ENCODE measurements around the gene NTRK3.

Gene NTRK3

GRCh38 chr15:88020806-88021205, 235.7 kb downstream of the NTRK3 start:
- DNase-seq = no peak

- DNase-seq = no peak
Observed at GRCh38 chr15:88019656-88020055, 236.9 kb downstream of the NTRK3 start.

- no peak for DNase-seq
Observed at GRCh38 chr15:88018869-88019641, 237.5 kb downstream of the NTRK3 start.

- no peak for DNase-seq
Observed at GRCh38 chr15:88017753-88018152, 238.8 kb downstream of the NTRK3 start.

- no peak for DNase-seq
Observed at GRCh38 chr15:88016406-88016805, 240.1 kb downstream of the NTRK3 start.

- DNase-seq = no peak
Observed at GRCh38 chr15:88015228-88015860, 241.2 kb downstream of the NTRK3 start.

GRCh38 chr15:88014454-88015160, 241.9 kb downstream of the NTRK3 start:
- DNase-seq = no peak

GRCh38 chr15:88013111-88013510, 243.4 kb downstream of the NTRK3 start:
- no peak for DNase-seq

- no peak for DNase-seq
Observed at GRCh38 chr15:88012688-88013087, 243.9 kb downstream of the NTRK3 start.

GRCh38 chr15:88012233-88012632, 244.3 kb downstream of the NTRK3 start:
- DNase-seq = no peak

GRCh38 chr15:88011533-88011932, 245.0 kb downstream of the NTRK3 start:
- DNase-seq = no peak

- DNase-seq = no peak
Observed at GRCh38 chr15:88006146-88006545, 250.4 kb downstream of the NTRK3 start.

- DNase-seq = no peak
Observed at GRCh38 chr15:88004399-88004798, 252.1 kb downstream of the NTRK3 start.

- DNase-seq = no peak
Observed at GRCh38 chr15:88003541-88004327, 252.8 kb downstream of the NTRK3 start.

- DNase-seq = no peak
Observed at GRCh38 chr15:88002706-88003105, 253.8 kb downstream of the NTRK3 start.

- DNase-seq = no peak
Observed at GRCh38 chr15:87998630-87999029, 257.9 kb downstream of the NTRK3 start.

- DNase-seq = no peak
Observed at GRCh38 chr15:87986776-87987175, 269.8 kb downstream of the NTRK3 start.

GRCh38 chr15:87985451-87985850, 271.1 kb downstream of the NTRK3 start:
- no peak for DNase-seq

GRCh38 chr15:87981969-87982368, 274.6 kb downstream of the NTRK3 start:
- no peak for DNase-seq

GRCh38 chr15:87977907-87978306, 278.6 kb downstream of the NTRK3 start:
- no peak for DNase-seq

GRCh38 chr15:87976552-87976951, 280.0 kb downstream of the NTRK3 start:
- no peak for DNase-seq

- no peak for DNase-seq
Observed at GRCh38 chr15:87973501-87974215, 282.9 kb downstream of the NTRK3 start.

Data from NCI-H2029 treated with DMSO at 0.1 percent for 48 hours (cell line).